ENCODE data around the gene ATP9B. TPM values are rescaled to one million over a fixed set of nuclear protein-coding genes. Genes with fewer than 3 reads are reported as not detected.

ATP9B gene
- total and polyA plus RNA-seq, 2 donors from 2014 or later = 10.0 to 48.2 TPM

- FAIRE-seq (no peak), DNase-seq (no peak)
- no peaks in the 10 kb centered on the region for H3K27me3 ChIP-seq (ENCODE audit: control insufficient read depth, insufficient read depth, low read length)
- H3K4me3 ChIP-seq (ENCODE audit: low read length in 3 of 3) = no peak overlapping the region
- no peaks in the 10 kb centered on the region for H3K9me3 ChIP-seq (ENCODE audit: control insufficient read depth in 2 of 3, insufficient read depth in 1 of 3, low read length in 3 of 3)
- no peak overlapping the region for H3K27ac ChIP-seq (ENCODE audit: low read depth in 2 of 2, low read length in 2 of 2)
- TF ChIP-seq CTCF (IDR thresholded peaks at IDR 0.05; ENCODE audit: borderline replicate concordance, extremely low read depth, insufficient read depth) = no peak
- peaks cover 0 to 6% (median 4%) of the 10 kb centered on the region in 3 donors for H3K36me3 ChIP-seq (ENCODE audit: control insufficient read depth in 2 of 3, insufficient read depth in 3 of 3, low read length in 3 of 3)
- H3K9ac ChIP-seq (ENCODE audit: low read length in 3 of 3) = no peak overlapping the region
- no peaks in the 10 kb centered on the region for H3K4me1 ChIP-seq (ENCODE audit: control insufficient read depth in 2 of 3, insufficient read depth in 2 of 3, low read depth in 1 of 3, low read length in 3 of 3)
- intact Hi-C loops (cut with DNase I) = no loop called here
Observed at GRCh38 chr18:79121746-79122474, 52.7 kb downstream of the ATP9B start.

GRCh38 chr18:79123948-79124347 lies 54.8 kb downstream of the ATP9B start:
- H3K4me1 ChIP-seq (ENCODE audit: control insufficient read depth in 2 of 3, insufficient read depth in 2 of 3, low read depth in 1 of 3, low read length in 3 of 3) = no peaks in the 10 kb centered on the region
- no peak for TF ChIP-seq CTCF (IDR thresholded peaks at IDR 0.05; ENCODE audit: borderline replicate concordance, extremely low read depth, insufficient read depth)
- intact Hi-C loops (cut with DNase I) = no loop called here
- no peaks in the 10 kb centered on the region for H3K27me3 ChIP-seq (ENCODE audit: control insufficient read depth, insufficient read depth, low read length)
- FAIRE-seq (no peak), DNase-seq (no peak)
- no peaks in the 10 kb centered on the region for H3K9me3 ChIP-seq (ENCODE audit: control insufficient read depth in 2 of 3, insufficient read depth in 1 of 3, low read length in 3 of 3)
- H3K4me3 ChIP-seq (ENCODE audit: low read length in 3 of 3) = no peak overlapping the region
- H3K27ac ChIP-seq (ENCODE audit: low read depth in 2 of 2, low read length in 2 of 2) = no peak overlapping the region
- H3K9ac ChIP-seq (ENCODE audit: low read length in 3 of 3) = no peak overlapping the region
- H3K36me3 ChIP-seq (ENCODE audit: control insufficient read depth in 2 of 3, insufficient read depth in 3 of 3, low read length in 3 of 3) = peaks cover 0 to 6% (median 0%) of the 10 kb centered on the region in 3 donors

GRCh38 chr18:79129120-79129519 lies 59.9 kb downstream of the ATP9B start:
- no peaks in the 10 kb centered on the region for H3K4me1 ChIP-seq (ENCODE audit: control insufficient read depth in 2 of 3, insufficient read depth in 2 of 3, low read depth in 1 of 3, low read length in 3 of 3)
- TF ChIP-seq CTCF (IDR thresholded peaks at IDR 0.05; ENCODE audit: borderline replicate concordance, extremely low read depth, insufficient read depth) = no peak
- peaks cover 0 to 6% (median 3%) of the 10 kb centered on the region in 3 donors for H3K36me3 ChIP-seq (ENCODE audit: control insufficient read depth in 2 of 3, insufficient read depth in 3 of 3, low read length in 3 of 3)
- intact Hi-C loops (cut with DNase I) = no loop called here
- H3K27me3 ChIP-seq (ENCODE audit: control insufficient read depth, insufficient read depth, low read length) = no peaks in the 10 kb centered on the region
- H3K9ac ChIP-seq (ENCODE audit: low read length in 3 of 3) = no peak overlapping the region
- FAIRE-seq (no peak), DNase-seq (no peak)
- no peak overlapping the region for H3K27ac ChIP-seq (ENCODE audit: low read depth in 2 of 2, low read length in 2 of 2)
- no peak overlapping the region for H3K4me3 ChIP-seq (ENCODE audit: low read length in 3 of 3)
- H3K9me3 ChIP-seq (ENCODE audit: control insufficient read depth in 2 of 3, insufficient read depth in 1 of 3, low read length in 3 of 3) = no peaks in the 10 kb centered on the region
